ENCODE measurements around the gene DYNC1I1. TPM values are rescaled to one million over a fixed set of nuclear protein-coding genes. Genes with fewer than 3 reads are reported as not detected.

Gene DYNC1I1
- total RNA-seq, 2 experiments from 2014 or later, result not detected

- Mint-ChIP-seq H3K9me3 (ENCODE audit: insufficient read depth) (no peaks in the 10 kb centered on the region), H3K4me1 (ENCODE audit: low read depth) (no peaks in the 10 kb centered on the region), H3K4me3 (no peak overlapping the region), H3K36me3 (ENCODE audit: low read depth) (no peaks in the 10 kb centered on the region), H3K27ac (no peak overlapping the region), H3K27me3 (ENCODE audit: low read depth) (peaks cover 20% of the 10 kb centered on the region)
- POLR2A ChIA-PET, result no interaction called here
- DNase-seq (no peak), ATAC-seq (no peak)
- CTCF ChIA-PET, result no interaction called here
Measured at GRCh38 chr7:96052860-96053470, 280.6 kb downstream of the DYNC1I1 start.

DNA sequence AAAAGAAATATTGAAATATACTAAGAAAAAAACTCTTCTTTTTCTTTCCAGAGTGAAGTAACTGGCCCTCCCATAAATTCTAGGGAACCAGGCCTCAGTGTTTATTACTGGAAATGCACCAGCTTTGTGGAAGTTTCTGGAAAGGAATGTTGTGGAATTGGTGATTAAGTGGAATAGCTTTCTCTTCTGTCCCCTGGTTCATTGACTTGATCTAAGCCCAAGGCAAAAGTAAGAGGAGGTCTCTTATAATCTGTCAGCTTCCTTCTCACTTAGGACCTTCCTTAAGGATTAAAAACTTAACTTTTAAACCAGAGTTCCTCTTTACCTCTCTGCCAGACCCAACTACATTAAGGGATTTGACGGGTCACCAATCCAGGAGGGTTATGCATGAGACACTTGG, 283.4 kb downstream of the DYNC1I1 start:
- no peak for DNase-seq
- Mint-ChIP-seq H3K4me1 (ENCODE audit: low read depth) (no peaks in the 10 kb centered on the region), H3K4me3 (no peak overlapping the region), H3K36me3 (ENCODE audit: low read depth) (no peaks in the 10 kb centered on the region), H3K27ac (no peak overlapping the region), H3K9me3 (ENCODE audit: insufficient read depth) (no peaks in the 10 kb centered on the region), H3K27me3 (ENCODE audit: low read depth) (peaks cover 20% of the 10 kb centered on the region)
- ChIA-PET CTCF (no interaction called here), POLR2A (no interaction called here)
- no peak for ATAC-seq

DNA sequence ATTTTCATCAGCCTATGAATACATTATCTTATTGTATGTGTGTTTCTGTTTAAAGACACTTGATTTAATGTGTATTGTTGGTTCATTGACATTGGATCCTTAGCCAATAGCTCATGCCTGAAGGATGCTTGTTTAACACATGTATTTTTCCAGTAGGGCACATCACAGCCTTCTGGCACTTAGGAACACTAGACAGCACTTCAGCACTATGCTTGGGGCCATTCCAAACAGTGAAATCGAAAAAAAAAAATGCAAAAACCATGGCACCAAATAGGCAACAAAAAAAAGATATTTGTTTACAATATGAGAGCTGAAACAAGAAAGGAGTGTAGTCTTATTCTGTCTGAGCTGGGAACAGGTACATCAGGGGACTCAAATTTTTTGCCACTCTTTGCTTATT, 286.7 kb downstream of the DYNC1I1 start:
- H3K36me3 Mint-ChIP-seq (ENCODE audit: low read depth), result no peaks in the 10 kb centered on the region
- no peak overlapping the region for H3K27ac Mint-ChIP-seq
- H3K4me3 Mint-ChIP-seq, result no peak overlapping the region
- H3K9me3 Mint-ChIP-seq (ENCODE audit: insufficient read depth), result no peaks in the 10 kb centered on the region
- ATAC-seq, result no peak
- no peaks in the 10 kb centered on the region for H3K4me1 Mint-ChIP-seq (ENCODE audit: low read depth)
- H3K27me3 Mint-ChIP-seq (ENCODE audit: low read depth), result peaks cover 17% of the 10 kb centered on the region
- POLR2A ChIA-PET, result no interaction called here
- CTCF ChIA-PET, result no interaction called here
- no peak for DNase-seq

GRCh38 chr7:96061009-96061408, 288.7 kb downstream of the DYNC1I1 start:
- no peaks in the 10 kb centered on the region for H3K4me1 Mint-ChIP-seq (ENCODE audit: low read depth)
- H3K27ac Mint-ChIP-seq, result no peak overlapping the region
- DNase-seq (no peak), ATAC-seq (no peak)
- H3K27me3 Mint-ChIP-seq (ENCODE audit: low read depth), result peaks cover 12% of the 10 kb centered on the region
- H3K36me3 Mint-ChIP-seq (ENCODE audit: low read depth), result no peaks in the 10 kb centered on the region
- POLR2A ChIA-PET, result no interaction called here
- no peak overlapping the region for H3K4me3 Mint-ChIP-seq
- CTCF ChIA-PET, result no interaction called here
- H3K9me3 Mint-ChIP-seq (ENCODE audit: insufficient read depth), result no peaks in the 10 kb centered on the region

- ChIA-PET CTCF (no interaction called here), POLR2A (no interaction called here)
- Mint-ChIP-seq H3K4me3 (no peak overlapping the region), H3K4me1 (ENCODE audit: low read depth) (no peaks in the 10 kb centered on the region), H3K27ac (no peak overlapping the region), H3K36me3 (ENCODE audit: low read depth) (no peaks in the 10 kb centered on the region), H3K27me3 (ENCODE audit: low read depth) (peaks cover 13% of the 10 kb centered on the region), H3K9me3 (ENCODE audit: insufficient read depth) (no peaks in the 10 kb centered on the region)
- DNase-seq (no peak), ATAC-seq (no peak)
Measured at GRCh38 chr7:96061844-96062243, 289.5 kb downstream of the DYNC1I1 start.

GRCh38 chr7:96067321-96067720, 295.0 kb downstream of the DYNC1I1 start:
- Mint-ChIP-seq H3K27me3 (ENCODE audit: low read depth) (peaks cover 30% of the 10 kb centered on the region), H3K4me1 (ENCODE audit: low read depth) (no peaks in the 10 kb centered on the region), H3K9me3 (ENCODE audit: insufficient read depth) (no peaks in the 10 kb centered on the region), H3K36me3 (ENCODE audit: low read depth) (no peaks in the 10 kb centered on the region), H3K27ac (no peak overlapping the region), H3K4me3 (no peak overlapping the region)
- no peak for ATAC-seq
- ChIA-PET POLR2A (no interaction called here), CTCF (no interaction called here)
- no peak for DNase-seq

DNA sequence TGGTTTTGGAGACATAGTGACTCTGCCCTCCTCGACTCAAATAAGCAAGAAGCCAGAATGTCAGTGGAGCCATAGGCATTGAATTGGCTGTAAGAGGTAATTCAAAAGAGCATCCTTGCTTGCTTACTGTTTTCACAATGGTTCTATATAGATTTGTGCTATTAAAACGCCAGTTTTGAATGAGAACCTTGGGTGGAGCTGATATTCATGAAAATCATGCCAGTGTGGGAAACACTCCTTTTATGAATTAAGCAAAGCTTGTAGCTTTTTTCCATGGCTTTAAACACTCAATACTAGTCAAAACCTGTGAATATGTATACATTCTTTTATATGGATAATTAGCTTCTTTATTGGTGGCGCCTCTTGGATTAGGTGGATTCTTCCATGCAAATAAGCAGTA, 297.0 kb downstream of the DYNC1I1 start:
- peaks cover 27% of the 10 kb centered on the region for H3K27me3 Mint-ChIP-seq (ENCODE audit: low read depth)
- DNase-seq (no peak), ATAC-seq (no peak)
- H3K27ac Mint-ChIP-seq, result no peak overlapping the region
- H3K4me1 Mint-ChIP-seq (ENCODE audit: low read depth), result no peaks in the 10 kb centered on the region
- ChIA-PET CTCF (interaction anchor here (1.0 kb wide), 1 partner anchor 10 kb away, joined by 3 read pairs; no protein-coding TSS in a partner anchor), POLR2A (no interaction called here)
- no peak overlapping the region for H3K4me3 Mint-ChIP-seq
- no peaks in the 10 kb centered on the region for H3K9me3 Mint-ChIP-seq (ENCODE audit: insufficient read depth)
- no peaks in the 10 kb centered on the region for H3K36me3 Mint-ChIP-seq (ENCODE audit: low read depth)

GRCh38 chr7:96074871-96075270, 302.5 kb downstream of the DYNC1I1 start:
- POLR2A ChIA-PET, result no interaction called here
- H3K4me1 Mint-ChIP-seq (ENCODE audit: low read depth), result peaks cover 5% of the 10 kb centered on the region
- DNase-seq (no peak), ATAC-seq (no peak)
- H3K27me3 Mint-ChIP-seq (ENCODE audit: low read depth), result peaks cover 33% of the 10 kb centered on the region
- H3K36me3 Mint-ChIP-seq (ENCODE audit: low read depth), result no peaks in the 10 kb centered on the region
- CTCF ChIA-PET, result interaction anchor here (0.9 to 3.2 kb wide), 2 partner anchors 952 to 956 kb away, joined by 3 to 17 read pairs; no protein-coding TSS in a partner anchor
- H3K27ac Mint-ChIP-seq, result no peak overlapping the region
- no peak overlapping the region for H3K4me3 Mint-ChIP-seq
- H3K9me3 Mint-ChIP-seq (ENCODE audit: insufficient read depth), result no peaks in the 10 kb centered on the region

DNA sequence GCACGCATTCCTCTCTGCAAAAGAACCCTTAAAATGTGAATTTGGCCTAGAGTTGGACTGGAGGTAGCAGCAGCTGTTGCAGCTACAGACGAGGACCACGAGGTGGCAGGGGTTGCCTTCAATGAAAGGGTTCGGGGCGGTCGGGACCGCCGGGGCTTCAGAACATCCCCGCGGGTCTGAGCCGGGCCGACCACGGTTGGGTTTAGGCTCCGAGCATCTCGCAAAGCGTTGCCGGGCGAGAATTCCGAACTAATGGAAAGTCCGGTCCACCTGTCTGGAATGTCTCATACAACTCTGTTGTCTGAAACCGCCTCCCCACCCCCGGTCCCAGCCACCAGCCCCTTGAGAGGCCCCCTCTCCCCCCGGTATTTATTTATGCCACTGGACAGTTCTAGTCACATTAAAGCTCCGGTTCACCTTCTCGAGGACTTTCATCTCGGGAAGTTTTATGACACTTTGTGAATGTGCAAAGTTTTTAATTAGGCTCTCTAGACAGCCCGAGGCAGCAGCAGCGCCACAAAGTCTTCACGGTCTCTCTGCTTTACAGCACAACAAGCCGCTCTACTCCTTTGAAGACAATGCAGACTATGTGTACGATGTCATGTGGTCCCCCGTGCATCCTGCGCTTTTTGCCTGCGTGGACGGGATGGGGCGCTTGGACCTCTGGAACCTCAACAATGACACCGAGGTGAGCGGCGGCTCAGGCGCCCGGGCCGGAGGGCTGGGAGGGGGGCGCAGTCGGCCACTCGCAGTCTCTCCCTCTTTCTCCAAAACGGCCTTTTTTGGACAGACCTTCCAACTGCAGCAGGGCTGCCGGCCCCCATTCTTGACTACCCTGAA, 303.4 kb downstream of the DYNC1I1 start:
- ChIA-PET CTCF (interaction anchor here (0.9 to 3.2 kb wide), 2 partner anchors 951 to 955 kb away, joined by 3 to 17 read pairs; no protein-coding TSS in a partner anchor), POLR2A (no interaction called here)
- no peak overlapping the region for H3K27ac Mint-ChIP-seq
- peaks cover 5% of the 10 kb centered on the region for H3K4me1 Mint-ChIP-seq (ENCODE audit: low read depth)
- H3K9me3 Mint-ChIP-seq (ENCODE audit: insufficient read depth), result no peaks in the 10 kb centered on the region
- H3K36me3 Mint-ChIP-seq (ENCODE audit: low read depth), result no peaks in the 10 kb centered on the region
- peaks cover 36% of the 10 kb centered on the region for H3K27me3 Mint-ChIP-seq (ENCODE audit: low read depth)
- ATAC-seq (peak; percentile 93), DNase-seq (peak; percentile 58)
- peak overlapping the region; percentile 72 for H3K4me3 Mint-ChIP-seq

DNA sequence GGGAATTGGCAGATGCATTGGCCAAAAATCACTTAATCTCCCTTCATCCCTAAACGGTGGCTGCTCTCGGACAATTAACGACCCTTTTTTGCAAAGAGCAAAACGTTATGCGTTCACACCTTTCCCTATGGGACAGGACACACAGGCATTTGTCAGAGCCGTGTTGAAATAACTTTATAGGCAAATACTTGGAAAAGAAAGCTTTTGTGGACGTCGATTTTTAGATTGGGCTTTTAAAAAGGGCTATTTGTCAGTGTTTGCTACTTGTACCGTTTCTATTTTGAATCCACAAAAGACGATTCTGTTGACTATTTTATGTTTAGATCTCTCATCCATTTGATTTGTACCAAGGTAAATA, 304.0 kb downstream of the DYNC1I1 start:
- ATAC-seq (no peak), DNase-seq (no peak)
- CTCF ChIA-PET, result interaction anchor here (1.3 to 3.2 kb wide), 2 partner anchors 15 to 951 kb away, joined by 3 to 17 read pairs; no protein-coding TSS in a partner anchor
- no peaks in the 10 kb centered on the region for H3K36me3 Mint-ChIP-seq (ENCODE audit: low read depth)
- peaks cover 36% of the 10 kb centered on the region for H3K27me3 Mint-ChIP-seq (ENCODE audit: low read depth)
- H3K4me1 Mint-ChIP-seq (ENCODE audit: low read depth), result peaks cover 5% of the 10 kb centered on the region
- no peak overlapping the region for H3K27ac Mint-ChIP-seq
- POLR2A ChIA-PET, result no interaction called here
- H3K9me3 Mint-ChIP-seq (ENCODE audit: insufficient read depth), result no peaks in the 10 kb centered on the region
- H3K4me3 Mint-ChIP-seq, result peak overlapping the region; percentile 72

DNA sequence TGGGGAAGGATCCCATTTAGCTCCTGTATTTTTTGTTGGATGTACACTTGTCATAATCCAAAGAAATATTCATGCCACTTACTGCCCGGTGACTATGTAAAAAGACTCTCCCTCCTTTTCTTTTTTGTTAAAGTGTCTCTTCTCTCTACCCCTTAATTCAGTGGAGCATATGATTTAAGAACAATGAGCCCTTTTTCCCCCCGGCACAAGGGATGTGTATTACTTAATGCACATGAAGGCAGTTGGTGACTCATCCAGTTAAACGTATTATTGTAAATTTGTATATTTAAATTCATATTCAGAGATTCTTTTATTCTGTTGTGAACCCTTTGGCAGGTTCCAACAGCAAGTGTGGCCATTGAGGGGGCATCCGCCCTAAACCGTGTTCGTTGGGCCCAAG, 307.7 kb downstream of the DYNC1I1 start:
- no peak for DNase-seq
- Mint-ChIP-seq H3K4me3 (no peak overlapping the region), H3K9me3 (ENCODE audit: insufficient read depth) (no peaks in the 10 kb centered on the region), H3K36me3 (ENCODE audit: low read depth) (no peaks in the 10 kb centered on the region), H3K4me1 (ENCODE audit: low read depth) (peaks cover 5% of the 10 kb centered on the region), H3K27ac (no peak overlapping the region), H3K27me3 (ENCODE audit: low read depth) (peaks cover 29% of the 10 kb centered on the region)
- POLR2A ChIA-PET, result no interaction called here
- no peak for ATAC-seq
- CTCF ChIA-PET, result no interaction called here

- Mint-ChIP-seq H3K9me3 (ENCODE audit: insufficient read depth) (no peaks in the 10 kb centered on the region), H3K36me3 (ENCODE audit: low read depth) (no peaks in the 10 kb centered on the region), H3K27ac (no peak overlapping the region), H3K27me3 (ENCODE audit: low read depth) (peaks cover 14% of the 10 kb centered on the region), H3K4me3 (no peak overlapping the region), H3K4me1 (ENCODE audit: low read depth) (no peaks in the 10 kb centered on the region)
- DNase-seq, result no peak
- CTCF ChIA-PET, result interaction anchor here (1.3 kb wide), 1 partner anchor 942 kb away, joined by 4 read pairs; no protein-coding TSS in a partner anchor
- POLR2A ChIA-PET, result no interaction called here
- ATAC-seq, result no peak
Measured at GRCh38 chr7:96084881-96085553, 312.7 kb downstream of the DYNC1I1 start.
